Nephron progenitor cell (in vitro differentiated cells): ENCODE results near the gene OR52A1.

Experiments
- DNase-seq: peaks from one replicate; pipeline ENCODE4 v3.0.0; 2021
- H3K27ac Mint-ChIP-seq: 2 replicates; pipeline ENCODE4 v1.8.0; 2021; ENCODE audit warnings: mild to moderate bottlenecking, moderate library complexity, mixed read lengths
- H3K27me3 Mint-ChIP-seq: 2 replicates; pipeline ENCODE4 v1.8.0; 2021; ENCODE audit warnings: mild to moderate bottlenecking, low read depth, mixed read lengths; ENCODE audit not compliant: poor library complexity
- H3K36me3 Mint-ChIP-seq: 2 replicates; pipeline ENCODE4 v1.8.0; 2021; ENCODE audit warnings: low read depth, mixed read lengths
- H3K4me1 Mint-ChIP-seq: 2 replicates; pipeline ENCODE4 v1.8.0; 2021; ENCODE audit warnings: mixed read lengths
- H3K4me3 Mint-ChIP-seq: 2 replicates; pipeline ENCODE4 v1.8.0; 2021; ENCODE audit warnings: mild to moderate bottlenecking, moderate library complexity, mixed read lengths
- H3K9me3 Mint-ChIP-seq: 2 replicates; pipeline ENCODE4 v1.8.0; 2021; ENCODE audit warnings: mild to moderate bottlenecking, moderate library complexity, mixed read lengths
- TF ChIP-seq, protein P1 (sequence below): fragments of 200-600 bp; sonication (generic); IDR thresholded peaks from 2 replicates; pipeline ENCODE4 v1.5.0; 2021; ENCODE audit warnings: antibody characterized with exemption

The OR52A1 gene

DNA sequence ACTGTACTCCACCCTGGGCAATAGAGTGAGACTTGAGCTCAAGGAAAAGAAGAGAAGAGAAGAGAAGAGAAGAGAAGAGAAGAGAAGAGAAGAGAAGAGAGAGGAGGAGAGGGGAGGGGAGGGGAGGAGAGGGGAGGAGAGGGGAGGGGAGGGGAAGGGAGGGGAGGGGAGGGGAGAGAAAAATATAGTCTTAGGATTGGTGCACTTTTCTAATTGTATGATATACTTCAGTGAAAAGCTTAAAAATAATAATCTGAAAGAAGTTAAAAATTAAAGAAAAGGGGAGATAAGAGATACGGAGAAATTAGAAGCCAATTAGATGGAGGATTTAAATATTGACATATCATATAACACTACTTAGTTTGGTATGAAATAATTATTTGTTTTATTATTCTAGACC lies 35.7 kb downstream of the OR52A1 start:
- DNase-seq, result no peak
- TF ChIP-seq, protein P1, sequence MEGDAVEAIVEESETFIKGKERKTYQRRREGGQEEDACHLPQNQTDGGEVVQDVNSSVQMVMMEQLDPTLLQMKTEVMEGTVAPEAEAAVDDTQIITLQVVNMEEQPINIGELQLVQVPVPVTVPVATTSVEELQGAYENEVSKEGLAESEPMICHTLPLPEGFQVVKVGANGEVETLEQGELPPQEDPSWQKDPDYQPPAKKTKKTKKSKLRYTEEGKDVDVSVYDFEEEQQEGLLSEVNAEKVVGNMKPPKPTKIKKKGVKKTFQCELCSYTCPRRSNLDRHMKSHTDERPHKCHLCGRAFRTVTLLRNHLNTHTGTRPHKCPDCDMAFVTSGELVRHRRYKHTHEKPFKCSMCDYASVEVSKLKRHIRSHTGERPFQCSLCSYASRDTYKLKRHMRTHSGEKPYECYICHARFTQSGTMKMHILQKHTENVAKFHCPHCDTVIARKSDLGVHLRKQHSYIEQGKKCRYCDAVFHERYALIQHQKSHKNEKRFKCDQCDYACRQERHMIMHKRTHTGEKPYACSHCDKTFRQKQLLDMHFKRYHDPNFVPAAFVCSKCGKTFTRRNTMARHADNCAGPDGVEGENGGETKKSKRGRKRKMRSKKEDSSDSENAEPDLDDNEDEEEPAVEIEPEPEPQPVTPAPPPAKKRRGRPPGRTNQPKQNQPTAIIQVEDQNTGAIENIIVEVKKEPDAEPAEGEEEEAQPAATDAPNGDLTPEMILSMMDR, result no peak
- Mint-ChIP-seq H3K9me3 (peaks cover 7% of the 10 kb centered on the region), H3K27ac (no peak overlapping the region), H3K36me3 (no peaks in the 10 kb centered on the region), H3K27me3 (peaks cover 3% of the 10 kb centered on the region), H3K4me1 (no peaks in the 10 kb centered on the region), H3K4me3 (no peak overlapping the region)

GRCh38 chr11:5117588-5117987 lies 37.0 kb downstream of the OR52A1 start:
- H3K36me3 Mint-ChIP-seq, result no peaks in the 10 kb centered on the region
- H3K27ac Mint-ChIP-seq, result no peak overlapping the region
- DNase-seq, result no peak
- H3K9me3 Mint-ChIP-seq, result peaks cover 7% of the 10 kb centered on the region
- H3K27me3 Mint-ChIP-seq, result peaks cover 6% of the 10 kb centered on the region
- TF ChIP-seq, protein P1, result no peak
- no peak overlapping the region for H3K4me3 Mint-ChIP-seq
- H3K4me1 Mint-ChIP-seq, result no peaks in the 10 kb centered on the region

GRCh38 chr11:5115339-5115738 lies 39.2 kb downstream of the OR52A1 start:
- TF ChIP-seq, protein P1, result no peak
- no peaks in the 10 kb centered on the region for H3K36me3 Mint-ChIP-seq
- peaks cover 7% of the 10 kb centered on the region for H3K9me3 Mint-ChIP-seq
- no peak for DNase-seq
- no peak overlapping the region for H3K4me3 Mint-ChIP-seq
- no peaks in the 10 kb centered on the region for H3K4me1 Mint-ChIP-seq
- peaks cover 8% of the 10 kb centered on the region for H3K27me3 Mint-ChIP-seq
- H3K27ac Mint-ChIP-seq, result no peak overlapping the region

- Mint-ChIP-seq H3K27ac (no peak overlapping the region), H3K4me3 (no peak overlapping the region), H3K27me3 (peaks cover 4% of the 10 kb centered on the region), H3K4me1 (peaks cover 4% of the 10 kb centered on the region), H3K36me3 (no peaks in the 10 kb centered on the region), H3K9me3 (no peaks in the 10 kb centered on the region)
- TF ChIP-seq, protein P1, result no peak
- no peak for DNase-seq
Observed at GRCh38 chr11:5107285-5107684, 47.3 kb downstream of the OR52A1 start.

DNA sequence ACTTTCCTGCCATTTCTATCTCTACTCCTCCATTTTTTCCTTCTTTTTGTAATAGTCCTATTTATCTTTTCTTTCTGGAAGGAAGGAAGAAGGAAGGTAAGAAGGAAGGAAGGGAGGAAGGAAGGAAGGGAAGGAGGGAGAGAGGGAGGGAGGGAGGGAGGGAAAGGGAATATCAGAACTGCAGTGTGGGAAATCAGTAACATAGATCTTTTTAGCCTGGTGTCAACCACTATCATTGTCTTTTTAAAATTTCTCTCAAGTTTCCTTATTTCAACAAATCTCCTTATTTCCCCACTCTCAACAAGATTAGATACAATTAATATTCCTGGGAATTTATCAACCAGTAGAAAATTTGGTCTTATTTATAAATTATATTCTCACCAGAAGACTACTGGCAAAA lies 51.5 kb downstream of the OR52A1 start:
- Mint-ChIP-seq H3K9me3 (no peaks in the 10 kb centered on the region), H3K27me3 (peaks cover 4% of the 10 kb centered on the region), H3K36me3 (no peaks in the 10 kb centered on the region), H3K4me3 (no peak overlapping the region), H3K4me1 (peaks cover 7% of the 10 kb centered on the region), H3K27ac (no peak overlapping the region)
- no peak for DNase-seq
- TF ChIP-seq, protein P1, result no peak

GRCh38 chr11:5102246-5102645 lies 52.3 kb downstream of the OR52A1 start:
- H3K27ac Mint-ChIP-seq, result no peak overlapping the region
- no peak overlapping the region for H3K4me3 Mint-ChIP-seq
- peaks cover 4% of the 10 kb centered on the region for H3K27me3 Mint-ChIP-seq
- H3K9me3 Mint-ChIP-seq, result no peaks in the 10 kb centered on the region
- no peak for DNase-seq
- TF ChIP-seq, protein P1, result no peak
- no peaks in the 10 kb centered on the region for H3K36me3 Mint-ChIP-seq
- H3K4me1 Mint-ChIP-seq, result peaks cover 7% of the 10 kb centered on the region
